ENCODE results near the gene MS4A7. TPM values are rescaled to one million over a fixed set of nuclear protein-coding genes. Genes with fewer than 3 reads are reported as not detected.

The MS4A7 gene
- total RNA-seq, 1 experiment from 2014 or later: 0.22 TPM

- Histone ChIP-seq H3K9ac (ENCODE audit: low read length) (no peak overlapping the region), H3K4me2 (ENCODE audit: low read length) (no peak overlapping the region), H4K20me1 (ENCODE audit: insufficient read depth) (no peaks in the 10 kb centered on the region), H3K9me3 (ENCODE audit: control insufficient read depth in 1 of 2, insufficient read depth in 1 of 2, low read depth in 1 of 2, low read length in 2 of 2) (no peaks in the 10 kb centered on the region), H3K27ac (ENCODE audit: low read depth, low read length) (no peak overlapping the region), H3K4me3 (replicated peaks in 1 of 2; ENCODE audit: low read depth in 1 of 2, low read length in 2 of 2) (no peak overlapping the region), H2AFZ (ENCODE audit: low read depth, low read length, poor library complexity, severe bottlenecking) (no peak overlapping the region), H3K36me3 (ENCODE audit: control insufficient read depth in 1 of 2, insufficient read depth in 2 of 2, low read length in 2 of 2) (no peaks in the 10 kb centered on the region), H3K4me1 (ENCODE audit: control insufficient read depth in 1 of 2, insufficient read depth in 2 of 2, low read length in 2 of 2) (no peaks in the 10 kb centered on the region), H3K27me3 (ENCODE audit: insufficient read depth, low read length) (no peaks in the 10 kb centered on the region), H3K9me2 (ENCODE audit: insufficient read depth) (no peaks in the 10 kb centered on the region), H3K79me2 (ENCODE audit: insufficient read depth, low read length) (no peaks in the 10 kb centered on the region)
- ChIA-PET RAD21 (ENCODE audit: low non-redundant PET in 1 of 2, low total read pairs in 2 of 2, uncharacterized antibody in 2 of 2, unreplicated experiment in 2 of 2) (no interaction called here), CTCF (no interaction called here), POLR2A (no interaction called here)
- intact Hi-C loops (cut with micrococcal nuclease): no loop called here
- no TSS peak for BruUV-seq (replicated peaks)
- no peak for ATAC-seq
- DNase-seq (ENCODE audit: low read depth, low spot score): no peak
- TF ChIP-seq SP1 (IDR thresholded peaks at IDR 0.05; ENCODE audit: low read depth): no peak
- no peak for TF ChIP-seq YY1 (IDR thresholded peaks at IDR 0.05; ENCODE audit: extremely low read depth, insufficient replicate concordance, low read depth, low read length)
- no peak for TF ChIP-seq MAX (IDR thresholded peaks at IDR 0.05)
- no peak for TF ChIP-seq EGR1 (IDR thresholded peaks at IDR 0.05; ENCODE audit: low read depth)
- no peak for TF ChIP-seq CEBPB (IDR thresholded peaks at IDR 0.05; ENCODE audit: low read depth)
- TF ChIP-seq FOSL1 (IDR thresholded peaks at IDR 0.05; ENCODE audit: low read depth): no peak
- TF ChIP-seq ZFX (IDR thresholded peaks at IDR 0.05): no peak
- no peak for TF ChIP-seq TCF7L2 (IDR thresholded peaks at IDR 0.05; ENCODE audit: borderline replicate concordance, extremely low read depth, insufficient read depth, insufficient read length)
- TF ChIP-seq JUND (IDR thresholded peaks at IDR 0.05): no peak
- TF ChIP-seq POLR2AphosphoS5 (IDR thresholded peaks at IDR 0.05; ENCODE audit: low read depth, low read length): no peak
- no peak for TF ChIP-seq CBX3 (IDR thresholded peaks at IDR 0.05; ENCODE audit: low read depth)
Measured at GRCh38 chr11:60390419-60390818, 12.1 kb downstream of the MS4A7 start.

- Histone ChIP-seq H3K79me2 (ENCODE audit: insufficient read depth, low read length) (no peaks in the 10 kb centered on the region), H2AFZ (ENCODE audit: low read depth, low read length, poor library complexity, severe bottlenecking) (no peak overlapping the region), H3K9me2 (ENCODE audit: insufficient read depth) (no peaks in the 10 kb centered on the region), H3K27ac (ENCODE audit: low read depth, low read length) (no peak overlapping the region), H3K4me1 (ENCODE audit: control insufficient read depth in 1 of 2, insufficient read depth in 2 of 2, low read length in 2 of 2) (no peaks in the 10 kb centered on the region), H3K36me3 (ENCODE audit: control insufficient read depth in 1 of 2, insufficient read depth in 2 of 2, low read length in 2 of 2) (no peaks in the 10 kb centered on the region), H3K4me3 (replicated peaks in 1 of 2; ENCODE audit: low read depth in 1 of 2, low read length in 2 of 2) (no peak overlapping the region), H4K20me1 (ENCODE audit: insufficient read depth) (no peaks in the 10 kb centered on the region), H3K27me3 (ENCODE audit: insufficient read depth, low read length) (no peaks in the 10 kb centered on the region), H3K9ac (ENCODE audit: low read length) (no peak overlapping the region), H3K4me2 (ENCODE audit: low read length) (no peak overlapping the region), H3K9me3 (ENCODE audit: control insufficient read depth in 1 of 2, insufficient read depth in 1 of 2, low read depth in 1 of 2, low read length in 2 of 2) (no peaks in the 10 kb centered on the region)
- ATAC-seq (no peak), DNase-seq (ENCODE audit: low read depth, low spot score) (no peak)
- intact Hi-C loops (cut with micrococcal nuclease): no loop called here
- ChIA-PET RAD21 (ENCODE audit: low non-redundant PET in 1 of 2, low total read pairs in 2 of 2, uncharacterized antibody in 2 of 2, unreplicated experiment in 2 of 2) (no interaction called here), CTCF (no interaction called here), POLR2A (no interaction called here)
- no TSS peak for BruUV-seq (replicated peaks)
- TF ChIP-seq CBX3 (IDR thresholded peaks at IDR 0.05; ENCODE audit: low read depth): no peak
- no peak for TF ChIP-seq REST (IDR thresholded peaks at IDR 0.05; ENCODE audit: low read depth)
- no peak for TF ChIP-seq FOSL1 (IDR thresholded peaks at IDR 0.05; ENCODE audit: low read depth)
Measured at GRCh38 chr11:60392361-60392760, 14.0 kb downstream of the MS4A7 start.

All from HCT116 (cell line).